SW480 (cell line): ENCODE data around the gene EDDM3A.

ENCODE experiments used
- DNase-seq: peaks from one replicate; pipeline ENCODE4 v3.0.0-alpha.2; 2016; ENCODE audit warnings: low spot score

EDDM3A gene

DNA sequence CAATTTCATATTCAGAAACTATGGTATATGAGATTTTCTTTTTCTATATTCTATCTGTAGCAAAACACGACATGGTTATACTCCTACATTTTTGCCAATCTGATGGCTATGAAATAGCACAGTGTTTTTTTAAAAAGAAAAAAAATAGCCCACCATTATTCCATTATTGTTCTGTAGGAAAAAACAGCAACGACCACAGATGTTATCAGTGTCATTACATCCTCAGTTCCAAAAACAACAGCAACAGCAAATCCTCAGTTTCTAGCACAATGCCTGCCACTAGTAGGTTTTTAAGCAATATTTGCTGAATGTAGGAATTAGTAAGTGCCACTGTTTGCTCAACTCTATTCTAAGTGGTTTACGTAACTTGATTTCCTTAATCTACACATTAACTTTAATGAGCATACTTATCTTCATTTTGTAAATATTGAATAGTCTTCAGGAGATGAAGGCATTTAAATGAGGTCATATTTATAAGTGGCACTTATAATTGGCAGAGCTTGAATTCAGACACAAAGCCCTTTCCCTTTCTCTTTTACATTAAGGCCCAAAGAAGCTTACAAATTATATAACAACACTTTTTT is 43.6 kb downstream of the EDDM3A start:
- DNase-seq: no peak

DNA sequence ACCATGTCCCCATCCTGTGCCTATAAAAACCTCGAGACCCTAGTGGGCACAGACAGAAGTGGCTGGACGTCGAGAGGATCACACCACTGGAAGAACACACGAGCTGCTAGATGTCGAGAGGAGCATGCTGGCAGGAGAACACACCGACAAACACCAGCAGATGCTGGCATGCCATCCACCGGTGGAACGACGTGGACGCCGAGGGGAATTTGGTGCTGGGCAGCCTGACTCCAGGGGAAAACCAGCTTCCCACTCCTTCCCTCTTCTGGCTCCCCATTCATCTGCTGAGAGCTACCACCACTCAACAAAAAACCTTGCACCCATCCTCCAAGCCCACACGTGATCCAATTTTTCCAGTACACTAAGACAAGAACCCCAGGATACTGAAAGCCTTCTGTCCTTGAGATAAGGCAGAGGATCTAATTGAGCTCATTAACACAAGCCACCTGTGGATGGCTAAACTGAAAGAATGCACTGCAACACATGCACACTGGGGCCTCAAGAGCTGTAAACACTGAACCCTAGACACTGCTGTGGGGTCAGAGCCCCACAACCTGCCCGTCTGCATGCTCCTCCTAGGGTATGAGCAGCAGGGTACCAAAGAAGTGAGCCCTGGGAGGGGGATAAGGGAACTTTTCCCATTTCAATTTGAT is 44.9 kb downstream of the EDDM3A start:
- DNase-seq: no peak

DNA sequence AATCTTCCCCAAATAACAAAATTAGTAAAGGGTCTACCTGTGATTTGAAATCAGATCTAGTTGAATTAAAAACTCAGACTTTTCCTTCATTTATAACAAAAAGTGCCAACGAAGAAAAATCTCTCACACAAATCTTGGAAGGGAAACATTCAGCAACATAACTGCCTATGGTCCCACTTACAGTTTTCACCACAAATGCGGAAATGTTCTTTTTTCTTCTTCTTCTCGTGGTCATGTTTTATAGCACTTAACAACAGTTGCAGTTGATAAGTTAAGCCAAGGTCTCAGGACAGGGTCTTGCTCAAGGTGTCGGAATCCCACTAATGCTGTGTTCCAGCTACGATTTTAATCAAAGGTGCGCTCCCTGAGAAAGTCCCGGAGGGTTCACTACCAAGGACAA is 45.5 kb downstream of the EDDM3A start:
- DNase-seq: no peak

DNA sequence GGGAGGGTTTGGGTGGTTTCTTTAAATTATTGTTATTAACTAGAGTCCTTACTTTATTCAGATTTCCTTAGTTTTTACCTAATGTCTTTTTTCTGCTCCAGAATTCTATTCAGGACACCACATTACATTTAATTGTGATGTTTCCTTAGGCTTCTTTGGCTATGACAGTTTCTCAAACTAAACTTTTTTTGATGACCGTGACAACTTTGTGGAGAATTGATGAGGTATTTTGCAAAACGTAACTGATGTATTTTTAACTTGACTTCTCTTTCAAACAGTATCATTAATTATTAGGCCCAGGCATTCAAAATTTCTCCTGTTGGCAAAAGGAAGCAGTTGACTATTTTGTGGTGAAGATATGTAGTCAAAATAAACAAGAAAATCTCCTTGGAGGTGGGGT is 45.9 kb downstream of the EDDM3A start:
- no peak for DNase-seq

DNA sequence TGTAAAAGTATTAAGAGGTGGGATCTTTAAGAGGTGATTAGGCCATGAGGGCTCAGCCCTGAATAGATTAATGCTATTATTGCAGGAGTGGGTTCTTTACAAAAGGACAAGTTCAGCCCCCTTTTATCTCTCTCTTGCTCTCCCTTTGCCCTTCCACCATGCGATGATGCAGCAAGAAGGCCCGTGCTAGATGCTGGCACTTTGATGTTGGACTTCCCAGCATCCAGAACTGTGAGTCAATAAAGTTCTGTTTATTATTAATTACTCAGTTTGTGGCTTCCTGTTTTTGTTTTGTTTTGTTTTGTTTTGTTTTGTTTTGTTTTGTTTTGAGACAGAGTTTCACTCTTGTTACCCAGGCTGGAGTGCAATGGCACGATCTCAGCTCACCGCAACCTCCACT is 46.9 kb downstream of the EDDM3A start:
- DNase-seq: no peak

DNA sequence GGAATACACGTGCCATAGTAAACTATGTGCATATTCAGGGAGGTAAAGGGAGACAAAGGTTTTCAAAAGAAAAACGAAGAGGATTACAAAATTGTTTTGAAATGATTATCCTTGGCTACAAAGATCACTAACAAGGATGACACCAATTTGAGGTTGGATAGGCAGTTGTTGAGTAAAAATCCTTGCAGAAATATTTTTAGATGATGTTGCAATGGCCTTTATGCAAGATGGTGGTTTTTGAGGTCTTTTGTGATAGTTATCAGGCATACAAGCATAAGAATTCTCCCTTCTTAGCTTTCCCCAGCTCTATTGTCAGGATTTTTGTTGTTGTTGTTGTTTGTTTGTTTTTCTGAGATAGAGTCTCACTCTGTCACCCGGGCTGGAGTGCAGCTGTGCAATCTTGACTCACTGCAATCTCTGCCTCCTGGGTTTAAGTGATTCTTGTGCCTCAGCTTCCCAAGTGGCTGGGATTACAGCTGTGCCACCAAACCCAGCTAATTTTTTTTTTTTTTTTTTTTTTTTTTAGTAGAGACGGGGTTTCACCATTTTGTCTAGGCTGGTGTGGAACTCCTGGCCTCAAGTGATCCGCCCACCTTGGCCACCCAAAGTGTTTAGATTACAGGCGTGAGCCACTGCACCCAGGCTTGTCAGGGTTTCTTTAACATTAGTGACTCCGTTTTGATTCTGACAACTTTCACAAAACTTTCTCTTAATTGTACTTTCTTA is 49.1 kb downstream of the EDDM3A start:
- no peak for DNase-seq

DNA sequence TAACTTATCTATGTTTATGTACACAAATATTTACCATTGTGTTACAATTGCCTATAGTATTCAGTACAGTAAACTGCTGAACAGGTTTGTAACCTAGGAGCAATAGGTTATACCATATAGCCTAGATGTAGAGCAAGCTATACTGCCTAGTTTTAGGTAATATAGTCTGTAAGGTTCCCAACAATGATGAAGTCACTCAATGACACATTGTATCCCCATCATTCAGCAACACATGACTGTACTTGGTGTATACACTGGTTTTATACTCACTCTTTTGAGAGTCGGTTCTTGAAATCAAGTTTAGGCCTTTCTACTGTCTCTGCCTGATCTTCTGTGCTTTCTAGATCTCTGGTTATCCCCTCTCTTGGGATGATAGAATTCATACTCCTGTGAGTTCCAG is 51.5 kb downstream of the EDDM3A start:
- no peak for DNase-seq
